Measurements from ENCODE around the gene FYN.

- TF ChIP-seq CTCF (IDR thresholded peaks at IDR 0.05) = no peak
- TF ChIP-seq EP300 (IDR thresholded peaks at IDR 0.05; ENCODE audit: low read depth) = no peak
- TF ChIP-seq POLR2A (IDR thresholded peaks at IDR 0.05) = no peak
- TF ChIP-seq POLR2AphosphoS5 (IDR thresholded peaks at IDR 0.05) = no peak
These were observed 38.9 kb downstream of the FYN start for GRCh38 chr6:111834356-111834755.

Data from transverse colon (tissue), 4 donors.